GM12801 (cell line): ENCODE data around the gene ENTHD1.

Source experiments
- TF ChIP-seq, protein P1 (sequence below): IDR thresholded peaks from one replicate; pipeline ENCODE4 v1.5.1; 2011; ENCODE audit warnings: control low read depth; ENCODE audit not compliant: insufficient read length; ENCODE audit errors: extremely low read depth

The ENTHD1 gene

DNA sequence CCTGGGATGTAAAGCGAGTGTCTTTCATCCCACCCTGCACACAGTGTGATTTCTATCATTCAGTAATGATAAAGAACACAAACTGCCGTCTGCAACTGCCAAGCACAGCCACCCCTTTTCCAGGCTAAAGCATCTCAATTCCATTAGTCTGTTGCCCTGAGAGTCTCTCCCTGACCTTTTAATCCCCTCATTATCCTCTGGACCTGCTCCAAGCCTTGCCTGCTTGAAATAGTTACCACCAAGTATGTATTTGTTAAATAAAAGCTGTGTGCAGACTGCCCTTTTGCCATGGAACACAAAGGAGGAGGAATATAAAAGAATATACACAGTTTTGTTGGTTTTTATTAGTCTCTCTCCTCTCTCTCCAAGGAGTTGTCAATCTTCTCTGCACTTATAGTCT is 20.3 kb upstream of the ENTHD1 start:
- TF ChIP-seq, protein P1, sequence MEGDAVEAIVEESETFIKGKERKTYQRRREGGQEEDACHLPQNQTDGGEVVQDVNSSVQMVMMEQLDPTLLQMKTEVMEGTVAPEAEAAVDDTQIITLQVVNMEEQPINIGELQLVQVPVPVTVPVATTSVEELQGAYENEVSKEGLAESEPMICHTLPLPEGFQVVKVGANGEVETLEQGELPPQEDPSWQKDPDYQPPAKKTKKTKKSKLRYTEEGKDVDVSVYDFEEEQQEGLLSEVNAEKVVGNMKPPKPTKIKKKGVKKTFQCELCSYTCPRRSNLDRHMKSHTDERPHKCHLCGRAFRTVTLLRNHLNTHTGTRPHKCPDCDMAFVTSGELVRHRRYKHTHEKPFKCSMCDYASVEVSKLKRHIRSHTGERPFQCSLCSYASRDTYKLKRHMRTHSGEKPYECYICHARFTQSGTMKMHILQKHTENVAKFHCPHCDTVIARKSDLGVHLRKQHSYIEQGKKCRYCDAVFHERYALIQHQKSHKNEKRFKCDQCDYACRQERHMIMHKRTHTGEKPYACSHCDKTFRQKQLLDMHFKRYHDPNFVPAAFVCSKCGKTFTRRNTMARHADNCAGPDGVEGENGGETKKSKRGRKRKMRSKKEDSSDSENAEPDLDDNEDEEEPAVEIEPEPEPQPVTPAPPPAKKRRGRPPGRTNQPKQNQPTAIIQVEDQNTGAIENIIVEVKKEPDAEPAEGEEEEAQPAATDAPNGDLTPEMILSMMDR, result no peak

DNA sequence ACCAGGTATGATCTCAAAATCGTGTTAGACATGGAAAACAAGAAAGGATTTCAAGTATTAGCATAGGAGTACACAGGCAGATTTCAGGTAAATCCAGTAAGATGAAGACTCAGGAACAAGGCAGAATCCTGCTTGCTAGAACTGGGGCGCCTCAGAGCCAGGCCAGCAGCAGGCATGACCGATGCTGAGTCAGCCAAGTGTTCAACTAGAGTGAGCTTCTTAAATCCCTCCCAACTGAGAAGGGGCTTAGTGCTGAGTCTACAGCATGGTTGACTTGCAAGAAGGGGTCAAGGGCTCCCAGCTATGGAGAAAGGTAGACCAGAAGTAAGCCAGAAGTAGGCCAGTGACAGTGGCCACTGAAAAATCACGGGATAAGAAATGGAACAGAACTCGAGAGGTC is 19.8 kb upstream of the ENTHD1 start:
- TF ChIP-seq, protein P1, result no peak

DNA sequence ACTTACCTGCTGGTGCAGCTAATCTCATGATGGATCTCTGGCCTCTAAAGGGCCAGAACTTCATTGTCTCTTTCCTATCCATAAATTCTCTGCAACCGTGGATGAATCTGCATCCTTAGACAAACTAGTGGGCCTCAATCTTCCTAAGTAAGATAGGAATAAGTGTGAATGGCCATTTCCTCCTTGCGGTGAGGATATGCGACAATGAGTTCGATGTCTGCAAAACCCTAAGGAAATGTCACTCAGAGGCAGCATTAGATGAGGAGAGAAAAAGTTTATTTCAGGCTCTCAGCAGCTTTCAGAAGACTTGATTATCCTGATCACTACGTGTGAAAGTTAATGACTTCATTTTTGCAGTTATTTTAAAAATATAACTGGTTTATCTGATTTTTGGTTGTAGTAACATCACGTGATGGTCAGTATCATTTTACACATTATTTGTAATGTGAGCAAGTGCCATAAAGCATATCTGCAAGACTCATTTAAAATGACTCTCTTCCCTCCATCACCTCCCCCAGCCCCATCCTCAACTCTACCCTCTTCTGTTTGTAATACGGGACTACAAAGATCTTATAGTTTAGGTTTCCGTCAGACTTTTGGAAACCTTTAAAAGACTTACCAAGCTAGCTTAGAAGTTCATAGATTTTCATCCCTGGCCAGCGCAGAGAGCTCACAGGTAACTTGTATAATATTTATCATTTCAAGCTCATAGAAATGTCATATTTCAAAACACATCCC is 17.5 kb upstream of the ENTHD1 start:
- TF ChIP-seq, protein P1, result no peak

DNA sequence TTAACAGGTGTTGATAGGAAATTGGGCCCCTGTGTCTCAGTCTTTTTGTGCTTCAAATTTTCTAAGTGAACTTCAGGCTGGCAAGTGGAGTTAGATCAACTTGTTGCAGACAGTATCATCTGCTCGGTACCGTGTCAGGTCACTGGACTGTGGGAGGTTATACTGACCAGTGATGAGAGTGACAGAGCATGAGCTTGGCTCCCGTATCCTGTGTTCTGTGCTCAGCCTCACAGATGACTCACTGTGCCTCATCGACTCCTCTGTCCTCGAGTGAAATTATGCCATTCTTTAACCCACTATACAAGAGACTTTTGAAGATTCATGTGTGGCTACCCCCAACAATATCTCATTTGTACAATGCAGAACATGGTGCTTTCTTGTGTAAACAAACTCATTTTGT is 15.2 kb upstream of the ENTHD1 start:
- TF ChIP-seq, protein P1, result no peak

DNA sequence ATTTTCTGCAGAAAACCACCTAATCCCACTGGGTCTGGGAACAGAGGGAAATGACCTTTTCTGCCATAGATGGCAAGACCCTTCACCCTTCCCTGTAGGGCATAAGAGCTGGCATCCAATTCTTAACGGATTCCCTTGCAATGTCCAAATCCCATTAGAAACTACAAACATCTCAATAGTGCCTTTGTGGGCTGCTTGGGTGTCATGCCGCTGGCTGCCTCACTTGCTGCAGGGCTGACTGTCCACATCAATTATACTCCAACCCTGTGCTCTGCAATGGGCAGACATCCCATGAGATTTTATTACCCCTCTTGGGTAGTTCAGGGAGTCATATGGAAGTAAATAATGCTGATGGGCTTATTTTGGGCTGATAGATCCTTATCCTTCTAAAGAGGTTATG is 14.6 kb upstream of the ENTHD1 start:
- TF ChIP-seq, protein P1, result no peak

DNA sequence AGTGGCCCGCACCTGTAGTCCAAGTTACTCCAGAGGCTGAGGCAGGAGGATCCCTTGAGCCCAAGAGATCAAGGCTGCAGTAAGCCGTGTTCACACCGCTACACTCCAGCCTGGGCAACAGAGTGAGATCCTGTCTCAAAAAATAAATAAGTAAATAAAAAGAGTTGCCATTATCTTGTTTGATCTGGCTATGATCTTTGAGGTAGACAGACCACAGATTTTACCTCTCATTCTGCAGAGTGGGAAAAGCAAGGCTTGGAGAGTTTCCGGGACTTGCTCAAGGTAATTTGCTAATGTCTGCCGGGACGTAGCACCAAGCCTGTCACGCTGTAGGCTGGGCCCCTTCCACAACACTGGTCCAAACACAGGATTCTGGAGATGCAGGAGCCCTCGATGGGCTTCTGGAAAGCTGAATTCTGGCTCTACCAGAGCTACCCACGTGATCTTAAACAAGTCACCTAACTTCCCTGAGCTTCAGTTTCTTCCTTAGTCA is 14.1 kb upstream of the ENTHD1 start:
- TF ChIP-seq, protein P1, result no peak

DNA sequence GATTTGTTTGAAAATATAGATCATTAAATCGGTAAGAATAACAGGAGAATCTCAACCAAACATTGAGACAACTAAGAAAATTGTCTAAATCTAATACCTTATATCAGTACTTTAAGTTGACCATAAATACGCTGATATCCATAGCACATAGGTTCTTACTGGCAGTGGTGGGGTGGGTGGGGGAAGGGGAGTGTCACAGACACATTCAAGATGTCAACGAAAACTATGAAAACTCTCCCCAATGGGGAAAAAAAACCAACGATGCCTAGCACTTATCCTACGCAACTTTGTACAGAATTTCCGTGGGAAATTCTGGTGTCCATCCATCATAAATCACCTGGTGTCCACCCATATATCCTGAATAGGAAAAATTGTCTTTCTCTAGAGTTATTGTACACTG is 13.5 kb upstream of the ENTHD1 start:
- TF ChIP-seq, protein P1, result no peak
